NCI-H2171 (cell line): ENCODE measurements around the gene BEST3.
A peak's percentile ranks its signal among the peaks of the same experiment; 100 is the strongest.

ENCODE experiments used
- DNase-seq: peaks from one replicate; lab custom pipeline; 2025; lab: John Stamatoyannopoulos, UW

Gene BEST3

GRCh38 chr12:69698769-69699540 is at the start of gene BEST3:
TSS of gene BEST3 (minus strand) at chr12:69699303. CDS start at chr12:69697798, 1,505 bp downstream.
- DNase-seq: peak; percentile 81

DNA sequence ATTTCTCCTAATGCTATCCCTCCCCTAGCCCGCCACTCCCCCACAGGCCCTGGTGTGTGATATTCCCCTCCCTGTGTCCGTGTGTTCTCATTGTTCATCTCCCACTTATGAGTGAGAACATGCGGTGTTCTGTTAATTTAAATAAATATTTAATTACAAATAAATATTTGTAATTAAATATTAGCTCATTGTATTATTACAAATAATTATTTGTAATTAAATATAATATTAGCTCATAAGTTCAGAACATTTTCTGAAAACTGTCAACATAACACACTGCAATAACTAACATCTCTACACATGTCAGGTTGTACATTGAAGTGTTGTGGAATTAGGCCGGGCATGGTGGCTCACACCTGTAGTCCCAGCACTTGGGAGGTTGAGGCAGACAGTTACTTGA is 45.0 kb upstream of the BEST3 start:
- DNase-seq: no peak

DNA sequence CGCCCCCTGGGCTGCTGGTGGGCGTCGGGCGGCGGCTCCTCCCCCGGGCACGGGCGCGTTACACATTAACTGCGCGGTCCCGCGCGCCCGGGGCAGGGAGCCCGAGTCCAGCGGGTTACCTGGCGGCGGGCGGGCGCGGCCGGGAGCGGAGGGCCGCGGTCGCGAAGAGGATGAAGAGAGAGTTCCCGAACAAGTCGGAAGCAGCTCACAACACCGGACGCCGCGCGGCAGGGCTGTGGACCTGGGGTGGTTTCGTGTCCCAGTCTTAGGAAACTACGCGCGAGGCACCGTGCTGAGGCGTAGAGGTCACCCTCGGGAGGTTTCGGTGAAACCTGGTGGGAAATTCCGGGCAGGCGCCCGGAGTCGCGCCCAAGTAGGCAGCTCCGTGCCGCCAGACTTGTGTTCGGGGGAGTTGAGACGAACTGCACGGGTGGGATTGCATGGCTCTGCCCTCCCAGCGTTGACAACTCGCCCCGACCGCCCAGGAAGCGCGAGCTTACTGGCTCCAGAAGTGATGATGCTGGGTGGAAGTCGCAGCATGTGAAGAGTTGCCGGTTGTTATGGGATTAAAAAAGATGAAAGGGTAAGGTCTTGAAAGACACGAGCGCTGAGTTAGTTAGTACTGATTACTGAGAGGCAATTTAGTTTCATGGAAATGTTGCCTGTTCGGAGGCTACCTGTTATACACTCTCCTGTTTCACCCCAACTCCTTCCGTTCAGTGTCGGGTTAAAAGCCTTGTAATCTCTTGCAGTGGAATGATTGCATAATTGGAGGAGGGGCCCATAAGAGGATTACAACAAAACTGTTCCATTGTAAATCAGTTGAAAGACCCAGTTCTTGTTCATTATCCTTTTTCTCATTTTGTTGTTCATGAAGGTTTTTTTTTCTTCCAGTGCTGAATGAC is 40.4 kb upstream of the BEST3 start:
- peak; percentile 24 for DNase-seq

- peak; percentile 87 for DNase-seq
Observed at GRCh38 chr12:69738351-69739286, 39.5 kb upstream of the BEST3 start, which contains the start of gene RAB3IP. TSS of gene RAB3IP (plus strand) at chr12:69738860. CDS start at chr12:69755409, 16,549 bp downstream.

DNA sequence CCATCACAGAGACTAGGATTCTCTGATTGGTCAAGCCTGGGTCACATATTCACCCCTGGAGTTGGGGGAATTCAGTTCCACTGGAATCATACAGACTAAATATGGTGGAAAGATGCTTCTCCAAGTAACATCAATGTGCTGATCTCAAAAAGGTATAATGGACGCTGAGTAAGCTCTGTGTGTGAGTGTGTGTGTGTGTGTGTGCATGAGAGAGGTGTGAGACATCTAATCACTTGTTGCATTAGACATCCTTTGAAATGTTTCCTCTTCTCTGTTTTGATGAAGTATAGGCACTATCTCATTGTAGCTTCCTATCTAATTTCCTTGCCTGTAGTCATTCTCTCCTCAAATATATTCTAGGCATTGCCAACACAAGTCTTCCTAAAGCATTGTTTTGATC is 34.5 kb upstream of the BEST3 start:
- no peak for DNase-seq

- no peak for DNase-seq
Observed at GRCh38 chr12:69732088-69732487, 33.0 kb upstream of the BEST3 start.

GRCh38 chr12:69726922-69727321 is 27.8 kb upstream of the BEST3 start:
- DNase-seq: no peak

DNA sequence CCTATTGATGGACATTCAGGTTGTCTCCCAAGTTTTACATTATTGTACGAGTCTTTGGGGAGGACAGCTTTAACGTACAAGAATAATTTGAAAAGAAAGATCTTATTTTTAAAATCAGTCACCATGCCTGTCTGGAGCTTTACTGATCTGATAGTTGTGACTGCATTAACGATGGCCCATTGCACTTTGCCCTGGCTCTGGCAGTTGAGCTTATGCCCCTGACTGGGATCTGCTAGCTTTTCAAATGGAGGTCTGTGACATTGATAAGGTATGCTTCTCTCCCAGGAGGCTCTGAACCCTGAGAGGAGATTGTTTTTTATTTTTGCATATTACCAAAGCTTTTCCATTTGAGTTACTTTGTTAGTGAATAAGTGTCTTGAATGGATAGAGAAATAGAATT is 21.6 kb upstream of the BEST3 start:
- DNase-seq: no peak

DNA sequence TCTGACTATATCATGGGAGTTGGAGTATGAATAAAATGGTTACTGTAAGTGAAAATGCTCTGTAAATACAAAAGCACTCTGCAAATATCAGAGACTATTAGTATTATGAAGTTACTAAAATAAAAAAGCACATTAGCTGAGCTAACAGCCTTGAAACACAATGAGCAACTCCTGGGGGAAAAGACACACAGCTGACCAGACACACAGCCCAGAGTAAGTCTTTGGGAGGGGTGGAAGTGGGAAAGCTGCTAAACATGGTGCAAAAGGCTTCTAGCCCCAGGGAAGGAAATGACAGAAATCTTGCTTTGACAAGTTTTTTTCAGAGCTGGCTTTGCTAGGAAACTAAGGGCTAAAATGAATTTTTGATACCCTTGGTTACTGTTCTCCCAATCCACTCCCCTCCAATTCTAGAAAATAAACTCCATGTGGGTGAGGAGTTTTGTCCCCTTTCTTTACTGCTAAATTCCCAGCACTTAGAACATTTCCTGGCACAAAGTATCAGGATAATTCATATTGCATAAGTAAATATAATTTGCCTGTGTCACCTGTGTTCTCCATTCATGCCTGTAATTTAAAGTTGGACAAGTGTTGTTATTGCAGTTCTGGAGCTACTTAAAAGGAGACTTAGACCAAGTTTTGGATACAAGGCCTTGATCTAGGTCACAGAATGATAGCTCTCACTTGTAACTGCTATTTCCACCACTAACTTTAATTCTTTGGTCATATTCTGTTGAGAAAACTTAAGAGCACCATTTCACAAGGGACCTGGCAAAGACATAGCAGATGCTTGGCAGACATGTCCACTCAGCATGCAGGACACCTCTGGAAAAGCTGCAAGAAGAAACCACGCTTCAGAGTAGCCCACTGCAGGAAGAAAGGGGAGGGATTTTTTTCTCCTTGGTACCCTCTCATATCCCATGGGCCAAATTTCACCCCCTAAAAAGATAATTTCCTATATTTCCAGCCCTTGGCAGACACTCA is 20.5 kb upstream of the BEST3 start:
- no peak for DNase-seq

DNA sequence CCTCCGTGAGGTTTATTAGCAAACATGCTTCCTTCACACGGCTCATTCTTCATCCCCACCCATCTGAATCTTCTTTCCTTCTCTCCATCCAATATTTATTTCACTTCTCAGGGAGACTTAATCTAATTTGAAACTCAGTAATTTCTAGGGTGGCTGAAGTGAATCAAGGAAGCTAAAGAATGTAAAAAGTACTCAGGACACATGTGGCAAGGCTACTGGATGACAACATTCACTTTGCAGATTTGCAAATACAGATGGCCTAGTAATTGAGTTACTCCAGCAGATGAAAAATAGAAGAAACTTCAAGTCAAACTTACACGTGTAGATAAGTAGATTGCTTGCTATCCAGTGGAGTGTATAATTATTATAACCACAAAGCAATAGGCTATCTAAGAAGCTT is 15.4 kb upstream of the BEST3 start:
- DNase-seq: no peak

DNA sequence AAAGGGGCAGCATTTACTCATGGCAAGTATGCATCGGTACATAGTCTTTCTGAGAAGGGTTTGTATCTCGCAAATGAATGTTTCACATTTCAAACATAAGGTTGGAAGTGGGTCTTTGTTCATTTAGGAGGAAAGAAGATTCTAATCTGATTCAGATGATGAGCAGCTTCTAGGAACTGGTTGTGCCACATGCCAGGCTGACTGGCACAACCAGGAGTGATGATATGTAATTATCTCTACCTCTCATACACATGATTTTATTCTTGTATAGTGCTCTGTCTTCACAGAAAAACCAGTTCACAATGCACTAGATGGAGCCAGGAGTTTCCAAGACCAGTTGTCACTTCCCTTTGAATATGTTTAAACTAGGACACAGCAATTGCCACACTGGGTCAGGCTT is 13.7 kb upstream of the BEST3 start:
- DNase-seq: no peak

DNA sequence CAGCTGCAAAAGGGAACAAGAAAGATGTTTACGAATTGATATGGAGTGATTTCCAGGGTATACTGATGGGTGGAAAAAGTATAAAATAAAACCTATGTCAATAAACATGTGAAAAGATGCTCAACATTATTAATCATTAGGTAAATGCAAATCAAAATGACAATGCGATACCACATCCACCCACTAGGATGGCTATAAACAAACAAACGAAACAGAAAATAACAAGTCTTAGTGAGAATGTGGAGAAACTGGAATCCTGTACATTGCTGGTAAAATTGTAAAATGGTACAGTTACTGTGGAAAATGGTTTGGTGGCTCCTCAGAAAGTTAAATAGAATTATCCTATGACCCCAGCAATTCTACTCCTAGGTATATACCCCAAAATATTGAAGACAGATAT is 9.5 kb upstream of the BEST3 start:
- no peak for DNase-seq

DNA sequence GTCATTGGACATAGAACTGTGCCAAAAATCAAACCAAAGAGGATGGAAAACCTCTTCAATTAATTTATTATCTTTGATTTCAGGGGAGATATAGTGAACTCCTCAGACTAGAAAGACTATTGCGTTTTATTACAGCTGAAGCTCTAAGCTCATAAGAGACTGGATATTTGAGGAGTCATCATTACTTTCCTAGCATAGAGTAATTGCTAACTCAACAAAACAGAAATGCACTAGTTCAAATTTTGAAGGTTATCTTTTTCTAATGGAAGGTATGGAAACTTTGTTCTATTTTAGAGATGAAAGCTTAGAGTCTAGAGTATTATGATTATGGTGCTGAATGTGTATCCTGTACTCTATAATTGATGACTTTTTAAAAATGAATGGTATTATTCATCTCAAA is 5.3 kb upstream of the BEST3 start:
- no peak for DNase-seq

- DNase-seq: no peak
Observed at GRCh38 chr12:69703146-69703642, 4.1 kb upstream of the BEST3 start.

DNA sequence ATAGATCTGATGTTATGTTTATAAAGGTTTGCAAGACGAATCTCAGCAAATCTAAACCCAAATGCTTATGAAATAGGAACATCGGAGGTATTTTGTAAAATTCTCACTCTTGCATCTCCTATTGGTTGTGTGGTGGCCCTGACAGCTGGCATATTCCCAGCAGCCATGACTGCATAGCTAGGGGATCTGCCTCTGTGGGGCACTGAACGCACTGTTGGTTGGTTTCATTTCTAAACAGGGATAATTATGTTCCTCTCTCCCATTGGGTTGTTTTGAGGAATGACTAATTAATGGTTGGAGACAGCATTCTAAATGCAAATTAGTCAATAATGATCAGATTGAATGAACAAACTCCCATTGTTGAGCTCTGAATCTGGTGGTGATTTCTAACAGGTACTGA is 2.7 kb upstream of the BEST3 start:
- no peak for DNase-seq

DNA sequence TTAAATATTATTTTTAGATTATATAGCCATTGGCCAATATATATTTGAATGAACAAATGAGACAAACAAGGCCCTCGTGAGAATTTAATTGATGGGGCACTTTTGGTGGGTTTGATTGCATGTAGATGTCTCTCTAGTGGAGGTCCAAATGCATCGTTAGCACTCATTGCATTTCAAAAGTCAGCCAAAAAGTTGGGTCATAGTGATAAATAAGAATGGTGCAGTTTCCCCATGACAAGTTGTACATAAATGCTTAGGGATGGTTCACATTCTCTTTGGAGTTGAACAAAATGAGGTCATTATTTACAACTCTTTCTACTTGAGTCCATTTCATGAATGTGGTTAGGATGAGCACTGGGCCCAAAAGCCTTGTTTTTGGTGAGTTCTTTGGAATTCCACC is 1.0 kb downstream of the BEST3 start:
- DNase-seq: no peak

GRCh38 chr12:69694123-69694522 is 5.0 kb downstream of the BEST3 start:
- no peak for DNase-seq

DNA sequence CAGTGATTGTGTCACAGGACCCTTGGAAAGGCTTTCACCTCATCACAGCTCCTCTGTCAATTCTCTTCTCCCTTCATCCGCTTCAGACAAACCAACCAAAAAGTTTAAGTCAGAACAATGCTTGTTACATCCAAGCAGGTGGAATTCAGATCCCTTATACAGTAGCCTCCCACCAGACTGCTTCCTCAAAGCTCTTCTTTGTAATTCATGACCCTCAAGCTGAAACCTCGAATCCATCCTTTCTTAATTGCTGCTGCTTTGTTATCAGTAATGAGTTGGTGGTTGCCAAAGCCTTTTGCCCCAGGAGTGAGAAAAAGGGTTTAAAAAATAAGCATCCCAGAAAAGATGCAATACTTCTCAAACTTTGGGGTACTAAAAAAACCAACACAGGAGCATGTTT is 9.5 kb downstream of the BEST3 start:
- DNase-seq: no peak

GRCh38 chr12:69688471-69689427 is 10.4 kb downstream of the BEST3 start:
- DNase-seq: no peak
